Measurements from ENCODE around the gene AWAT1.
A peak's percentile ranks its signal among the peaks of the same experiment; 100 is the strongest.
"Not testable (repeated sequence)": the region's sequence is repeated elsewhere in the genome, so short reads cannot be mapped to it uniquely, and the experiment has no call there.

The AWAT1 gene

GRCh38 chrX:70234355-70234754, at the start of gene AWAT1:
Gene AWAT1 (plus strand): TSS chrX:70234655. CDS start chrX:70234696, 41 bp downstream.
- no peak for DNase-seq (ENCODE audit: low read depth in 1 of 2, low spot score in 1 of 2)

DNA sequence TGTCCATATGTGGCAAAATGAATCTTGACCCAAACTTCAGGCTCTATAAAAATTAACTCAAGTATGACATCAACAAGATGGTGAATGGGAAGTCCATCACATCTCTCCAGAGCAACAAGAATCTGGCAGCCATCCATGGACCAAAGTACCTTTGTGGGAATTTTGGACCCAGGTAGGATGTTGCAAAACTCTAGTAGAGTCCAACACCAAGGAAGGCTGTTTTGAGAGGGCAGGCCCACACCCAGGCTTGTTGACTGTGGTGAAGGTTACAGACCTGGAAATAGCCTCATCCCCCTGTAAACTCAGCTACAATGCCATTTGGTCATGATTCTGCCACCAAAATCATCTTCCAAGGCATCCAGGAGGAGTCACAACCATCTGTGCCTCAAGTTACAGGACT, 44.2 kb upstream of the AWAT1 start:
- DNase-seq (ENCODE audit: low read depth in 1 of 2, low spot score in 1 of 2) = no peak

DNA sequence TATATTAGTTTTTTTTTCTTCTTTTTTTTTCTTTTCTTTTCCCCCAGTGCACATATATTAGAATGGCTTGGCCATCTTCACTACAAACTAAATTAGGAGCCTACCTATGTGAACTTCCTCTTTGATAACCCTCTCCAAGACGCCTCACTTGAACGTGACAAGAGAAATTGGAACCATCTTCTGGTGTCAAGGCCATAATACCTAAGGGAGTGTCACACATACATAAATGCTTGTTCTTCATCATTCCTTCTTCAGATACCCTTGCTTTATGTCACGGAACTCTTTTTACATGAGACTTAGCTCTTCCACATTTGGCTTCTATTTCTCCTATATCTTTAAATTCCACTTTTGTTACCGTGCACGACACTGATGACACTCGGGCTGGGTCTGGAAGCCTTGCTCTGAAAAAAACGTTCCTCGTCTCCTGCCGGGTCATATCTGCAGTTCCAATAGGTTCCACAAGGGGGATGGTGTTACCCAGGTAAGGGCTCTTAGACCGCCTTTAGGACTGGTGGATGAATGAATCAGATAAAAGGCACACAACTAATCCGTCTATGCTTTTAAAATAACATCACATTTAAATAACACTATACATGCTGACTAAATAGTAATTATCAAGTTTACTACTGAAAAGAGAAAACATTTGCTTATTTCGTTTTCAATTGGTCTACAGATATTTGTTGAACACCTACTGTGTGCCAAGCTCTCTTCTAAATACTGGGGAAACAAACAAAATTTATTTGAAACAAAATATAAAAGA, 37.3 kb upstream of the AWAT1 start:
- peak; percentile 12 to 58 for DNase-seq (ENCODE audit: low read depth in 1 of 2, low spot score in 1 of 2)

- DNase-seq (ENCODE audit: low read depth in 1 of 2, low spot score in 1 of 2) = no peak
Measured at GRCh38 chrX:70201732-70202131, 32.7 kb upstream of the AWAT1 start.

DNA sequence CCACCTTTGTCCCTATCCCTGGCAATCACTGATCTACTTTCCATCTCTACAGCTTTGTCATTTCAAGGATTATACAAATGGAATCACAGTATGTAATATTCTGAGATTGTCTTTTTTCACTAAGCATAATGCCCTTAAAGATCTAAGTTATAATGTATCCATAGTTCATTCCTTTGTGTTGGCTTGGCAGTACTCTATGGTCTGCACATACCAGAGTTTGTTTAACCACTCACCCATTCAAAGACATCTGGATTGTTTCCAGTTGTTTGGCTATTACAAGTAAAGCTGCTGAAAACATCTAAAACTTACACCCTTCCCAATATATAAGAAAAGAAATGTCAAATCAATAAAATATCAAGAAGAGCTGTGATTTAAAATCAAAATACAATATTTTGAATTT, 26.0 kb upstream of the AWAT1 start:
- DNase-seq (ENCODE audit: low read depth in 1 of 2, low spot score in 1 of 2) = no peak

GRCh38 chrX:70209570-70209969, 24.9 kb upstream of the AWAT1 start:
- not testable (repeated sequence) for DNase-seq (ENCODE audit: low read depth in 1 of 2, low spot score in 1 of 2)

- no peak for DNase-seq (ENCODE audit: low read depth in 1 of 2, low spot score in 1 of 2)
Measured at GRCh38 chrX:70219938-70220764, 14.3 kb upstream of the AWAT1 start.

- no peak for DNase-seq (ENCODE audit: low read depth in 1 of 2, low spot score in 1 of 2)
Measured at GRCh38 chrX:70226048-70226447, 8.4 kb upstream of the AWAT1 start.

- DNase-seq (ENCODE audit: low read depth in 1 of 2, low spot score in 1 of 2) = no peak
Measured at GRCh38 chrX:70226687-70227086, 7.8 kb upstream of the AWAT1 start.

DNA sequence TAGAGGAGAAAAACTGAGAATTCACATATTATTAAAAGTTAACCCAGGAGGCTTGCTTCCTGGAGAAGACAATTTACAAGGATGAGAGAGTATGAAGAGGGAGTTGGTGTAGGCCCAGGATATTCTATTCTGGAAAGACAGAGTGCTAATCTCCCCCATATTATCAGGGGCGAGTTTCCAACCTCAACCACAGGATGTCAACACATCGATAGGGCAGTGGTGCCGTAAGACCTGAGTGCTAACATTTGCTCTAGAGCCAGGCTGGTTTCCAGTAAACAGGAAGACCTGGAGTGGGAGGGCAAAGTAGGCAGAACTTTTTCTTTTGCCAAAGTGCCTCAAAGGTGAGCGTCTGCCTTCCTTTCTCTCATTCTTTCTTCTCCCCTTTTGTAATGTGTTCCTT, 2.8 kb upstream of the AWAT1 start:
- no peak for DNase-seq (ENCODE audit: low read depth in 1 of 2, low spot score in 1 of 2)

DNA sequence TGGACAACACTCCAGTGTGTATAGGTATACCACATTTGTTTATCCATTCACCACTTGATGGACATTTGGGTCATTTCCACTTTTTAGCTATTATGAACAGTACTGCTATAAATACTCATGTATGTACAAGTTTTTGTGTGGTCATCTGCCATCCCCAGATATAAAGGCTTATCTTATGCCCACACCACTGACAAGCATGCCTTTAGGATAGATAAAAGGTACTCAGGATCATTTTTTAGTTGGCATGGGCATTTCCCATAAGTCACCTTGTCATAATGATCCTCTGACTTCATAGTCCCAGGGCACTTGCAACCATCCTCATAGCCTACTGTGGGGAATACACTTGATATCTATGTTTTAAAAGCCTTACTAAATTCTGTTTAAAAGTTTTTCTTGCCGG, 6.3 kb downstream of the AWAT1 start:
- no peak for DNase-seq (ENCODE audit: low read depth in 1 of 2, low spot score in 1 of 2)

- no peak for DNase-seq (ENCODE audit: low read depth in 1 of 2, low spot score in 1 of 2)
Measured at GRCh38 chrX:70241501-70241900, 7.0 kb downstream of the AWAT1 start.

DNA sequence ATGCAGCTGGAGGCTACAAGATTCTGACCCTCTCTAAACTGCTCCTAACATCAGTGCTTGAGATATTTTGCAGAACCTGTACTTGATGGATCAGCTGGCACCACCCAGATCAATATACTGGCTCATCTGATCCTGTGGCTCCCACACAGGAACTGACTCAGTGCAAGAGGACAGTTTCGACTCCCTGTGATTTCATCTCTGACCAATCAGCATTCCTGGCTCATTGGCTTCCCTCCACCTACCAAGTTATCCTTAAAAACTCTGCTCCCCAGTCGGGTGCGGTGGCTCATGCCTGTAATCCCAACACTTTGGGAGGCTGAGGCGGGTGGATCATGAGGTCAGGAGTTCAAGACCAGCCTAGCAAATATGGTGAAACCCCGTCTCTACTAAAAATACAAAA, 9.1 kb downstream of the AWAT1 start:
- DNase-seq (ENCODE audit: low read depth in 1 of 2, low spot score in 1 of 2) = not testable (repeated sequence)

DNA sequence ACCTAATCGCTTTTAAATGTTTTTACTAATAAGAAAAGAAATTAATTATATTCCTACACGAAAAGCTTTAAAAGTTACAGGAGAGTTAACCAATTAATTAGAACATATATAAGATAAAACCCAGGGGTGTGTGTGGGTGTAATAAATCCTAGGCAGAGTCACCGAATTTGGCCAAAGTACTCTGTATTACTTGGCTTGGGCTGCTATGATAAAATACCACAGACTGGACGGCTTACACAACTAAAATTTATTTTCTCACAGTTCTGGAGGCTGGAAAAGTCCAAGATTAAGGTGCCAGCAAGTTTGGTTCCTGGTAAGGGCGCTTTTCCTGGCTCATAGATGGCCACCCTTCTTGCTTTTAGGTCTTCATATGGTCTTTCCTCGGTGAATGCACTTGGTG, 10.4 kb downstream of the AWAT1 start:
- DNase-seq (ENCODE audit: low read depth in 1 of 2, low spot score in 1 of 2) = no peak

DNA sequence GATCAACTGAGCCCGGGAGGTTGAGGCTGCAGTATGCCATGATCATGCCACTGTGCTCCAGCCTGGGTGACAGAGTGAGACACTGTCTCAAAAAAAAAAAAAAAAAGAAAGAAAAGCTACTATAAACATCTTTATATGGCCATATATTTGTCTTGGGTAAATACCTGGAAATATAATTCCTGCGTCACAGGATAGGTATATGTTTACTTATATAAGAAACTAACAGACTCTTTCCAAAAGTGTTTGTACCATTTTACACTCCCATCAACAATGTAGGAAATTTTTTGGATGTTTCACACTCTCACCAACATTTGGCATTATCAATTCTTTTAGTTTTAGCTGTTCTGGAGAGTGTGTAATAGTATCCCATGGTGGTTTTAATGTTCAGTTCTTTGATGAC, 12.8 kb downstream of the AWAT1 start:
- no peak for DNase-seq (ENCODE audit: low read depth in 1 of 2, low spot score in 1 of 2)

- no peak for DNase-seq (ENCODE audit: low read depth in 1 of 2, low spot score in 1 of 2)
Measured at GRCh38 chrX:70252491-70252890, 18.0 kb downstream of the AWAT1 start.

DNA sequence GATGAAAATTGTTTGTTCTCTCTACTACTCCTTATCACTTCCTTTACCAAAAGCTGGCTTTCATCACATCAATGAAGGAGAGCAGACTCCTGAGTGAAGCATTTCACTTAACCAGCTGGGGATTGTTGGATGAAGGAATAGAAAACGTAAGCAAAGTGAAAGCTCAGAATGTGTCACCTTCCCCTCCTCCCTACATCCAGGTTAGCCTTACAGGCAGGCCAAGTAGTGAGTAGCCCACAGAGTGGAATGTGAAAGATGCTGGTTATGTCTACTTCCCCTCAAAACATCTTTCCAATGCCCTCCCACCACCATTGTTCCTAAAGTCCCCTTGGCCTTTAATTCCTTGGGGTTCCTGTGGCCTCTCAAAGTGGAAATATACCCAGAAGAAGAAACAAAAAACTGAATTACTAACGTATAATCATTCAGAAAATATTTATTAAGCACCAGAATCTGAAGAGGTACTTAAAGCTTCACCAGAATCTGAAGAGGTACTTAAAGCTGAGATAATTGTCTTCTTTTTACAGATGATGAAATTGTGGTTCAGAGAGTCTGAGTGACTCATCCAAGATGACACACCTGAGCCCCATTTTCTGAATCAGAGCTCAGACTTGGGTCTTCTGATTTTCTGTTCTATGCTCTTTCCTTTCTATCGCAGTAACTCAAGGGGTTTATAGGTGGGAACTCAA, 19.1 kb downstream of the AWAT1 start:
- no peak for DNase-seq (ENCODE audit: low read depth in 1 of 2, low spot score in 1 of 2)

GRCh38 chrX:70254063-70254400, 19.6 kb downstream of the AWAT1 start:
- DNase-seq (ENCODE audit: low read depth in 1 of 2, low spot score in 1 of 2) = no peak

- no peak for DNase-seq (ENCODE audit: low read depth in 1 of 2, low spot score in 1 of 2)
Measured at GRCh38 chrX:70254909-70255308, 20.5 kb downstream of the AWAT1 start.

DNA sequence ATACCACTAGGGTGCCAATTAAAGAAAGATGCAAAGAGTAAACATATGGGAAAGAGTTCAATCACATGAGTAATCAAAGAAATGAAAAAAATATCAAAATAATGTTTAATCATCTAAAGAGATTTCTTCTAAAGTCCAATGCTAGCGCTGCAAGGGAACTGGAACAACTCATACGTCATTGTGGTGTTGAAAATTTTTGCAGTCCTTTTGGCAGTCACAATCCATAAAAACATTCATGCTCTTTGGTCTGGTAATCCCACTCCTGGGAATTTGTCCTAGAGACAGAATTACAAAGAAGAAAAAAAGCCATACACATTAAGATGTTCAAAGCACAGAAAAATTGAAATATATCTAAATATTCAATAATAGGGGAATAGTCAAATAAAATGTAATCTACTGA, 21.0 kb downstream of the AWAT1 start:
- no peak for DNase-seq (ENCODE audit: low read depth in 1 of 2, low spot score in 1 of 2)

- no peak for DNase-seq (ENCODE audit: low read depth in 1 of 2, low spot score in 1 of 2)
Measured at GRCh38 chrX:70257423-70258288, 23.2 kb downstream of the AWAT1 start.

Measured in activated CD4-positive, alpha-beta T cell treated with anti-CD3 and anti-CD28 coated beads, Interleukin-2, amount 50 U/mL, for 24 hours (primary cell).